Measurements from ENCODE around the gene PELI2. TPM values are rescaled to one million over a fixed set of nuclear protein-coding genes. Genes with fewer than 3 reads are reported as not detected.

PELI2 gene
- total RNA-seq, 2 experiments from 2014 or later = 2.7 to 3.4 TPM

- Mint-ChIP-seq H3K36me3 (ENCODE audit: low read depth) (no peaks in the 10 kb centered on the region), H3K4me3 (no peak overlapping the region), H3K9me3 (no peaks in the 10 kb centered on the region), H3K4me1 (ENCODE audit: low read depth) (peaks cover 5% of the 10 kb centered on the region), H3K27ac (no peak overlapping the region), H3K27me3 (no peaks in the 10 kb centered on the region)
- DNase-seq (no peak), ATAC-seq (no peak)
- TF ChIP-seq, protein P1, sequence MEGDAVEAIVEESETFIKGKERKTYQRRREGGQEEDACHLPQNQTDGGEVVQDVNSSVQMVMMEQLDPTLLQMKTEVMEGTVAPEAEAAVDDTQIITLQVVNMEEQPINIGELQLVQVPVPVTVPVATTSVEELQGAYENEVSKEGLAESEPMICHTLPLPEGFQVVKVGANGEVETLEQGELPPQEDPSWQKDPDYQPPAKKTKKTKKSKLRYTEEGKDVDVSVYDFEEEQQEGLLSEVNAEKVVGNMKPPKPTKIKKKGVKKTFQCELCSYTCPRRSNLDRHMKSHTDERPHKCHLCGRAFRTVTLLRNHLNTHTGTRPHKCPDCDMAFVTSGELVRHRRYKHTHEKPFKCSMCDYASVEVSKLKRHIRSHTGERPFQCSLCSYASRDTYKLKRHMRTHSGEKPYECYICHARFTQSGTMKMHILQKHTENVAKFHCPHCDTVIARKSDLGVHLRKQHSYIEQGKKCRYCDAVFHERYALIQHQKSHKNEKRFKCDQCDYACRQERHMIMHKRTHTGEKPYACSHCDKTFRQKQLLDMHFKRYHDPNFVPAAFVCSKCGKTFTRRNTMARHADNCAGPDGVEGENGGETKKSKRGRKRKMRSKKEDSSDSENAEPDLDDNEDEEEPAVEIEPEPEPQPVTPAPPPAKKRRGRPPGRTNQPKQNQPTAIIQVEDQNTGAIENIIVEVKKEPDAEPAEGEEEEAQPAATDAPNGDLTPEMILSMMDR (IDR thresholded peaks at IDR 0.05) = no peak
- ChIA-PET CTCF (no interaction called here), POLR2A (no interaction called here)
- intact Hi-C loops (cut with micrococcal nuclease) = no loop called here
These were observed 92.4 kb downstream of the PELI2 start for GRCh38 chr14:56210571-56210970.

- peaks cover 7% of the 10 kb centered on the region for H3K4me1 Mint-ChIP-seq (ENCODE audit: low read depth)
- no peaks in the 10 kb centered on the region for H3K36me3 Mint-ChIP-seq (ENCODE audit: low read depth)
- H3K27ac Mint-ChIP-seq = no peak overlapping the region
- DNase-seq = no peak
- no peak overlapping the region for H3K4me3 Mint-ChIP-seq
- ChIA-PET POLR2A (no interaction called here), CTCF (no interaction called here)
- no peaks in the 10 kb centered on the region for H3K9me3 Mint-ChIP-seq
- no peak for ATAC-seq
- TF ChIP-seq, protein P1 (IDR thresholded peaks at IDR 0.05) = no peak
- no peaks in the 10 kb centered on the region for H3K27me3 Mint-ChIP-seq
- intact Hi-C loops (cut with micrococcal nuclease) = no loop called here
These were observed 92.9 kb downstream of the PELI2 start for GRCh38 chr14:56211084-56211483.

DNA sequence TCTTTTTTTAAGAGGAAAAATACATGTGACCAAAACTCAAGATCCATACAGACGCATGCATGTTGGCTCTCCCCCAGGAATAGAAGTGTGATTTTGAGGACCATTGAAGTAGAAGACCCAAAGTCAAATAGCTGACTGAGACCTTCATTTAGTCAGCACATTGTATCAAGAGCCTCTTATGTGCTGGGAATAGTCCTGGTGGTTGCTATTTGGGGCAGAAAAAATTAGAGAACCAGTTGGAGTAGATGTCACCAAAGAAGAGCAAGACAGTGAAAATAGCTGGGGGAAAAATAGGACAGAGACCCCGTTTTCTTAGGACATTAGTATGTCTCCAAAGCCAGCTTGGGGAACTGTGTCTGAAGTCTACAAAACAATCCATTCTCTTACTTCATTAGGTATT, 93.6 kb downstream of the PELI2 start:
- no peaks in the 10 kb centered on the region for H3K36me3 Mint-ChIP-seq (ENCODE audit: low read depth)
- ChIA-PET POLR2A (interaction anchor here (0.7 kb wide), 1 partner anchor 12 kb away, joined by 3 read pairs; no protein-coding TSS in a partner anchor), CTCF (interaction anchor here (0.6 kb wide), 1 partner anchor 10 kb away, joined by 3 read pairs; no protein-coding TSS in a partner anchor)
- H3K4me3 Mint-ChIP-seq = no peak overlapping the region
- H3K27me3 Mint-ChIP-seq = no peaks in the 10 kb centered on the region
- peaks cover 13% of the 10 kb centered on the region for H3K4me1 Mint-ChIP-seq (ENCODE audit: low read depth)
- intact Hi-C loops (cut with micrococcal nuclease) = no loop called here
- DNase-seq = no peak
- ATAC-seq = no peak
- no peak overlapping the region for H3K27ac Mint-ChIP-seq
- TF ChIP-seq, protein P1 (IDR thresholded peaks at IDR 0.05) = no peak
- no peaks in the 10 kb centered on the region for H3K9me3 Mint-ChIP-seq

- no peak for ATAC-seq
These were observed 94.3 kb downstream of the PELI2 start for GRCh38 chr14:56212521-56212920.

GRCh38 chr14:56213306-56213705, 95.1 kb downstream of the PELI2 start:
- no peaks in the 10 kb centered on the region for H3K36me3 Mint-ChIP-seq (ENCODE audit: low read depth)
- no peak overlapping the region for H3K27ac Mint-ChIP-seq
- intact Hi-C loops (cut with micrococcal nuclease) = no loop called here
- DNase-seq = no peak
- ChIA-PET CTCF (no interaction called here), POLR2A (no interaction called here)
- H3K27me3 Mint-ChIP-seq = no peaks in the 10 kb centered on the region
- ATAC-seq = no peak
- no peaks in the 10 kb centered on the region for H3K9me3 Mint-ChIP-seq
- no peak overlapping the region for H3K4me3 Mint-ChIP-seq
- TF ChIP-seq, protein P1 (IDR thresholded peaks at IDR 0.05) = no peak
- H3K4me1 Mint-ChIP-seq (ENCODE audit: low read depth) = peaks cover 16% of the 10 kb centered on the region

More at GRCh38 chr14:56212521-56212920, 94.3 kb downstream of the PELI2 start:
- Mint-ChIP-seq H3K27ac (no peak overlapping the region), H3K4me1 (ENCODE audit: low read depth) (peaks cover 16% of the 10 kb centered on the region), H3K4me3 (no peak overlapping the region), H3K9me3 (no peaks in the 10 kb centered on the region), H3K27me3 (no peaks in the 10 kb centered on the region), H3K36me3 (ENCODE audit: low read depth) (no peaks in the 10 kb centered on the region)
- intact Hi-C loops (cut with micrococcal nuclease) = no loop called here
- TF ChIP-seq, protein P1 (IDR thresholded peaks at IDR 0.05) = no peak
- DNase-seq = no peak
- ChIA-PET POLR2A (interaction anchor here (0.7 kb wide), 1 partner anchor 12 kb away, joined by 3 read pairs; no protein-coding TSS in a partner anchor), CTCF (interaction anchor here (0.6 kb wide), 1 partner anchor 10 kb away, joined by 3 read pairs; no protein-coding TSS in a partner anchor)
